Kidney tubule cell (primary cell): ENCODE results near the gene BSPRY.
"Not testable (repeated sequence)": the region's sequence is repeated elsewhere in the genome, so short reads cannot be mapped to it uniquely, and the experiment has no call there.

ENCODE experiments used
- DNase-seq: peaks from one replicate; pipeline ENCODE4 v3.0.0-alpha.2; 2018; ENCODE audit warnings: low spot score

The BSPRY gene

GRCh38 chr9:113341712-113342410 is 7.5 kb upstream of the BSPRY start:
- DNase-seq: peak; percentile 70

- peak; percentile 43 for DNase-seq
Measured at GRCh38 chr9:113343732-113344231, 5.6 kb upstream of the BSPRY start.

DNA sequence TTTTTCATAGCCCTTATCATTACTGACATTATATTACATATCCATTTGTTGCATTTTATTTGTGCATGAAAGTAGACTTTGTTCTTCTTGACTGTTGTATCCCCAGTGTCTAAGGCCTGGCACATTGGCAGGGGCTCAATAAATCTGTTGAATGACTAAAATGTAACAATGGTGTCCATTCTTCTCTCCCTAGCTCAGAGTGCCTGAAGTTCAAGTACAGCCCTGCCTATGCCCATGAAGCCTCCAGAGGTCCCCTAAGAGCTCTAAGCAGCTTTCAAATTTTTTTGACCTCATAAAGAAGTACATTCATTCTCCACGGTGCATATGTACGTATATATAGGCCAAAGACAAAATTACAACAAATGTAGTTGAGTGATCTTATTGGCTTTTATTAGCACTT is 4.2 kb upstream of the BSPRY start:
- DNase-seq: no peak

DNA sequence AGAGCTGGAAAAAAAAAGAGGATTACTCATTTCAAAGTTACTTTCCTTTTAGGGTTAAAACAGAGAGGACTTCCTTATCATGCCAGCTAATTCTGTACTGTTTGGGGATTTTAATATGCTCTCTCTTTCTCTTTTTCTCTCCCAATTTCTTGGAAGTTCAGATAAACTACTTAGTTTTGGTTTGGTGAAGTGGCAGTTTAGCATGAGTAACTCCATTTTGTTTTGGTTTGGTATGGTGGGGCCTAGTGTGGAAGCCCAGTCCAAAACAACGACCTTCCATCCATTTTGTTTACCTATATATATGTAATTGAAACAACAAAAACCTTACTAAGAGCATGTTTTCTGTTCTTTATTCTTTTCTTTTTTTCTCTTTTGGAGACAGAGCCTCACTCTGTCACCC is 3.7 kb upstream of the BSPRY start:
- no peak for DNase-seq

DNA sequence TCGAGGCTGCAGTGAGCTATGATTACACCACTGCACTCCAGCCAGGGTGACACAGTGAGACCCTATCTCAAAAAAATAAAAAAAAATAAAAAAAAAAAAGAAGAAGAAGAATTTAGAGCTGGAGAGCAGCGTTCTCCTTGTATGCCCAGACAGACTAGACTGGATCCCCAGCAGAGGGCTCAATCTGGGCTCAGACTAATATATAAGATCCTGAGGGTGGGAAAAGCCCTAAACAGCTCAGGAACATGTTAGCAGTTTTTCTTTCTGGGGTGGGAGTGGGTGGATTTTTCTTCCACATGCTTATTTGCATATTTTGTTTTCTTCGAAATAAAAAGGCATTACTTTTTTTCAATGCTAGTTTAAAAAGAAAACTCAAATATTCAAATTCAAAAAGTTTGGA is 904 bp upstream of the BSPRY start:
- no peak for DNase-seq

DNA sequence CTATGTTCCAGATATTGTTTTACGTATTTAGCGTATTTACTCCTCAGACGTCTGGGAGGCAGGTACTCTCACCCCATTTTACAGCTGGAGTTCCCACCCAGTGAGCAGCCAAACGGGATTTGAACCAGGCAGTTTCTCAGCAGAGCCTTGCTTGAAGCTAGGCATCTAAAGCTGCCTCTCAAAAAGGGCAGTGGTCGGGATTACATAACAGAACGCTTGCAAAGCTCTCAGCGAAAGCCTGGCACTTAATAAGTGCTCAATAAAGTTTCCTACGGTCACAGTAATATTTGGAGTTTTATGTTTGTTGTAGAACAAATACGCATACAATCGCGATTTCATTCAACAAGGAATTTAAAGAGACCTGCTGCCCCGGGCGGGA is 286 bp upstream of the BSPRY start:
- no peak for DNase-seq

GRCh38 chr9:113350107-113350661 is 843 bp downstream of the BSPRY start:
- peak; percentile 47 for DNase-seq

DNA sequence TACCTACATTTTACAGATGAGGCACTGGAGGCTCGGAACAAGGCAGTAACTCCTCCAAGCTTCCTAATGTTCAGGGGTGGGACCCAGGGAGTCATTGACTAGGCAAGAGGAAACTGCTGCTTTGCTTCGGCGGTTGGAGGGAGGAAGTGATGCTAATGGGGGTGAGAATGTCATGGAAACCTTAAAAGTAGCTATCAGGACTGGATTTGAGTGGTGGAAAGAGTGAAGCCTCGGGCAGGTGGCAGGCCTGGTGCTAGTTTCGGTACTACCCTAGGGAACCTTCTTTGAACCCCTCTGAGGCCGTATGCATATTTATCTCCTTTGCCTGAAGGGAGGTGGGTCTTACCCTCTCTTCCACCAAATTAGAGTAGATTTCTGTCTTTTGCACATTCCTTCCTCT is 1.6 kb downstream of the BSPRY start:
- DNase-seq: peak; percentile 30

- DNase-seq: peak; percentile 33
Measured at GRCh38 chr9:113352006-113352405, 2.7 kb downstream of the BSPRY start.

GRCh38 chr9:113352411-113352810 is 3.1 kb downstream of the BSPRY start:
- peak; percentile 63 for DNase-seq

- no peak for DNase-seq
Measured at GRCh38 chr9:113355040-113355596, 5.8 kb downstream of the BSPRY start.

DNA sequence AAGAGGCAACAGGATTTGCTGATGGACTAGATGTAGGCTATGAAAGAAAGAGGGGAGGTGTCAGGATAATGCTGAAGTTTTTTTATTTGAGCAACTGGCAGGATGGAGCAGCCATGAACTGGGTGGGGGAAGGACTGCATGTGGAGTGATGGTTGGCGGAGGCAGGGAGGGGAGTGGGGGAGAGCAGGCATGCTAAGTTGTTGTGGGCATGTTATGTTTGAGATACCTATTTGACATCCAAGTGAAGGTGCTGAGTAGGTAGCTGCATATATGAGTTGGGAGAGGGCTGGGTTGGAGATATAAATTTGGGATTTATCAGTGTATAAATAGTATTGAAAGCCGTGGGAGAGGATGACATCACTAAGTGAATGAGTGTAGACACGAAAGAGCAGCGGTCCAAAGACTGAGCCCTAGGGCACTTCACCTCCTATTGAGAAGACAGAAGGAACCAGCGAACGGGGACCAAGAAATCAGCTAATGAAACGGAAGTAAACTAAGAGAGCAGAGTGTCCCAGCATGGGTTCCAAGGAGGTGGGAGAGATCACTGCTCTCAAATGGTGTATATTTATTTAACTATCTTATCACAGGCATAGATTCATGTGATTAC is 7.4 kb downstream of the BSPRY start:
- DNase-seq: no peak

DNA sequence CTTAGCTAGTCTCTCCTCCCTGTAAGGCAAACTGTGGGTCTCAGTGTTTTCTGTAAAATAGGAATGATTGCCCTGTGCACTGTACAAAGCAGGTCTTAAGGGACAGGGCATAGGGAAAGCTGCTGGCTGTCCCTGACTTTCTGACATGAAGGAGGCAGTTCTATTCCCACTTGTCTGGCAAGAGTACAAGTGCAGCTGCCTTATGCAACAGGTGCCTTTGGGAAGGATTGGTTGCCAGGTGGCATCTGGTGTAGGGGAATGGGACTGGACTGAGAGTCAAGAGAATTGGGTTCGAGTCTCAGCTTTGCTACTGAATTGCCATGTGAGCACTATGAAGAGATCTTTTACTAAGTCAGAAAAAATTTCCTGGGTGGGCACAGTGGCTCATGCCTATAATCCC is 10.0 kb downstream of the BSPRY start:
- no peak for DNase-seq

GRCh38 chr9:113360242-113360842 is 11.0 kb downstream of the BSPRY start:
- no peak for DNase-seq

DNA sequence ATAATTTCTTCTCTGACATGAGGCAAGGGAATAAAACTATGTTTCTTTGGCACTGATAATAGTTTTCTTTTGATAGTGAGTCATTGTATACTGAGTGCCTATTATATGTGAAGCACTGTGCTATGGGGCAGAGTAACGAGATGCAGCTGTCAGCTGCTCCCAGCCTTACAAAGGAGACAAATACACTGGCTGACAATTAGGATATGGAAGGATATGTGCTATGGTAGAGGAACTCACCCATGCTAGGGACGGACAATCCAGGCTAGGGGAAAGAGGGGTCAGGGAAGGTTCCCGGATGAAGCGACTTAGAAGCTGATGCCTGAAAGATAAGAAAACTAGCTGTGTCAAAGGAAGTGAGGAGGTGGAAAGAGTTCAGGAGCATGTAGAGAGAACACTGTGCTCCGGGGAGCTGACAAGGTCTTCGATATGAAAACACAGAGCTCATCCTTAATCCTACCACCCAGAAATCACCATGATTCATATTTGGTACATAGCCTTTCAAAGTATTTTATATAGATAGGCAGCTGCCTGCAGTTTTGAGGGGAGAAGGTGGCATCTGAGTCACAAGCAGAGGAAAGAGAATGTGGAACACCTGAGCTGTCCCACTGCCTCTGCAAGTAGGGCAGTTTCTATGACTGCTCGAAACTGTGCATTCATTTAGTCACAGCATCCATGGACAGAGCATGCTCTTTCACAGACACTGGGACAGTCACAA is 12.1 kb downstream of the BSPRY start:
- no peak for DNase-seq

GRCh38 chr9:113363336-113363735 is 14.0 kb downstream of the BSPRY start:
- DNase-seq: no peak

DNA sequence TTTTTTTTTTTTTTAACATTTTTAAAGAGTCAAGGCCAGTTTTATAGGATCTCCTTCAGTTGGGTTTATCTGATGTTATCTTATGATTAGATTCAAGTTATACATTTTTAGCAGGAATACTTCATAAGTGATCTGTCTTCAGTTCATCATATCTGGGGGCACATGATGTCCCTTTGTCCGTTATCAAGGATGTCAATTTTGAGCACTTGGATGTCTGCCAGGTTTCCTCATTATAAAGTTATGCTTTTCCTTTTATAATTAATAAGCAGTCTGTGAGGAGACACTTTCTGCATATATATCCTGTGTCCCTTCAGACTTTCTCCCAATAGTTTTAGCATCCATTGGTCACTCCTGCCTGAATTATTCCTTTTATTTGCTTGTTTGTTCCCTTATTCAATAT is 15.6 kb downstream of the BSPRY start:
- DNase-seq: no peak

DNA sequence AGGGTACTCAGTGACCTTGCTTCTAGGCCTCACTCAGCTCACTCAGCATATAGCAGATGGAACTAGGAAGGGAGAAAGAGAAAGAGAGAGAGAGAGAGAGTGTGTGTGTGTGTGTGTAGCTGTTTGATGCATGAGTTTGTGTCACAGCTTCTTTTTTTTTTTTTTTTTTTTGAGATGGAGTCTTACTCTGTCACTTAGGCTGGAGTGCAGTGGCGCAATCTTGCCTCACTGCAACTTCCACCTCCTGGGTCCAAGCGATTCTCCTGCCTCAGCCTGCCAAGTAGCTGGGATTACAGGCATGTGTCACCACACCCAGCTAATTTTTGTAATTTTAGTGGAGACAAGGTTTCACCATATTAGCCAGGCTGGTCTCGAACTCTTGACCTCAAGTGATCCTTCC is 16.3 kb downstream of the BSPRY start:
- not testable (repeated sequence) for DNase-seq

DNA sequence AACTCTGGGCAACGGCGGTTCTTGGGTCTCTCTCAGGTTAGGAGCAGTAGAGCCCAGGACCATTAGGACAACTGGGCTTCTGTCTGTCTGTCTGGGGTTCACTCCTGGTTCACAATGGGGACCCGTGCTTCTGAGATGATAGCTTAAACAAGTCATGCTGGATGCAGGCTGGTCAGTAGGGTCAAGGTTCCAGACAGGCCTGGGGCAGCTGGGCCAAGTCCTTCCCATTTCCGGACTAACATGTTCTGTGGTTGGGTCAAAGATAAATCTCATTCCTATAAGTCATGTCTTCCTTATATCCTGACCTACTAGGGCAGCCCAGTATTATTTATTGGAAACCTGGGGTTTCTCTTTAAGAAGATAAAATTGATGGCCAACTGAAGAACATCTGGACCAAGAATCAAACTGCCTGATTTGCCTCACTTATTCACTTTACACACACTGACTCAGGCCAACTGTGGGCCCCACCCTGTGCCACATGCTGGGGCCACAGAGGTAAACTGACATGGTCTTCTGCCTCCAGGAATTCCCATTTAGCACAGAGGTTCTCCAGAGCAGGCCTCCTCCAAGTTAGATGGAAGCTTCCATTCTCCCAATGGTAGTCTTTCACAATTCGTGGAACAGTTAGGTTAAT is 19.1 kb downstream of the BSPRY start:
- no peak for DNase-seq

- DNase-seq: no peak
Measured at GRCh38 chr9:113368982-113369854, 19.9 kb downstream of the BSPRY start.

GRCh38 chr9:113369855-113370140 is 20.5 kb downstream of the BSPRY start:
- no peak for DNase-seq
